ENCODE data around the gene BLZF1.
A peak's percentile ranks its signal among the peaks of the same experiment; 100 is the strongest.
"Not testable (repeated sequence)": the region's sequence is repeated elsewhere in the genome, so short reads cannot be mapped to it uniquely, and the experiment has no call there.

The BLZF1 gene

GRCh38 chr1:169347688-169348382, 20.2 kb upstream of the BLZF1 start:
- Histone ChIP-seq H3K27ac (no peak overlapping the region), H3K4me3 (no peak overlapping the region)

- H3K27ac ChIP-seq: no peak overlapping the region
- H3K4me3 ChIP-seq: no peak overlapping the region
Measured at GRCh38 chr1:169348383-169349036, 19.5 kb upstream of the BLZF1 start.

GRCh38 chr1:169360415-169360814, 7.6 kb upstream of the BLZF1 start:
- H3K27ac ChIP-seq: no peak overlapping the region

GRCh38 chr1:169361281-169361680, 6.7 kb upstream of the BLZF1 start:
- Histone ChIP-seq H3K4me3 (no peak overlapping the region), H3K27ac (no peak overlapping the region)

More at GRCh38 chr1:169360415-169360814, 7.6 kb upstream of the BLZF1 start:
- no peak overlapping the region for H3K4me3 ChIP-seq

GRCh38 chr1:169363046-169363730, 4.8 kb upstream of the BLZF1 start:
- Histone ChIP-seq H3K27ac (peak overlapping the region in 1 of 21 experiments; percentile 1), H3K4me3 (no peak overlapping the region)

GRCh38 chr1:169364948-169365347, 3.0 kb upstream of the BLZF1 start:
- no peak overlapping the region for H3K27ac ChIP-seq
- H3K4me3 ChIP-seq: no peak overlapping the region

- peak overlapping the region in 17 of 21 experiments; percentile 29 to 96 (median 85) for H3K27ac ChIP-seq
- peak overlapping the region; percentile 55 to 75 (median 64) for H3K4me3 ChIP-seq
Measured at GRCh38 chr1:169367096-169367685, 804 bp upstream of the BLZF1 start.

- Histone ChIP-seq H3K27ac (peak overlapping the region; percentile 4 to 96 (median 85)), H3K4me3 (peak overlapping the region; percentile 55 to 75 (median 64))
Measured at GRCh38 chr1:169368406-169368769, 393 bp downstream of the BLZF1 start.

- peak overlapping the region in 1 of 21 experiments; percentile 2 for H3K27ac ChIP-seq
- no peak overlapping the region for H3K4me3 ChIP-seq
Measured at GRCh38 chr1:169371404-169371803, 3.4 kb downstream of the BLZF1 start.

GRCh38 chr1:169381162-169381561, 13.2 kb downstream of the BLZF1 start:
- H3K27ac ChIP-seq: no peak overlapping the region
- H3K4me3 ChIP-seq: no peak overlapping the region

- H3K4me3 ChIP-seq: no peak overlapping the region
- H3K27ac ChIP-seq: no peak overlapping the region
Measured at GRCh38 chr1:169383449-169383848, 15.5 kb downstream of the BLZF1 start.

- no peak overlapping the region for H3K27ac ChIP-seq
Measured at GRCh38 chr1:169387399-169387798, 19.4 kb downstream of the BLZF1 start.

GRCh38 chr1:169390303-169390702, 22.3 kb downstream of the BLZF1 start:
- Histone ChIP-seq H3K4me3 (no peak overlapping the region), H3K27ac (no peak overlapping the region)

More at GRCh38 chr1:169387399-169387798, 19.4 kb downstream of the BLZF1 start:
- H3K4me3 ChIP-seq: no peak overlapping the region

- Histone ChIP-seq H3K27ac (no peak overlapping the region), H3K4me3 (no peak overlapping the region)
Measured at GRCh38 chr1:169392406-169392805, 24.4 kb downstream of the BLZF1 start.

GRCh38 chr1:169395955-169396354, 28.0 kb downstream of the BLZF1 start:
- no peak overlapping the region for H3K4me3 ChIP-seq
- no peak overlapping the region for H3K27ac ChIP-seq

GRCh38 chr1:169402578-169402977, 34.6 kb downstream of the BLZF1 start:
- H3K4me3 ChIP-seq, H3K27ac ChIP-seq: not testable (repeated sequence)

- H3K4me3 ChIP-seq: not testable (repeated sequence)
Measured at GRCh38 chr1:169408340-169408739, 40.3 kb downstream of the BLZF1 start.

GRCh38 chr1:169414952-169415351, 47.0 kb downstream of the BLZF1 start:
- Histone ChIP-seq H3K4me3 (no peak overlapping the region), H3K27ac (no peak overlapping the region)

More at GRCh38 chr1:169408340-169408739, 40.3 kb downstream of the BLZF1 start:
- H3K27ac ChIP-seq: not testable (repeated sequence)

- H3K4me3 ChIP-seq: no peak overlapping the region
Measured at GRCh38 chr1:169421309-169421708, 53.3 kb downstream of the BLZF1 start.

GRCh38 chr1:169426174-169426705, 58.2 kb downstream of the BLZF1 start:
- Histone ChIP-seq H3K27ac (no peak overlapping the region), H3K4me3 (no peak overlapping the region)

More at GRCh38 chr1:169421309-169421708, 53.3 kb downstream of the BLZF1 start:
- no peak overlapping the region for H3K27ac ChIP-seq

All from skin epidermis (tissue), 12 donors.